Measurements from ENCODE around the gene ATP5PD. TPM values are rescaled to one million over a fixed set of nuclear protein-coding genes. Genes with fewer than 3 reads are reported as not detected.

The ATP5PD gene
- total RNA-seq, result 100 to 1,000 TPM; 164 to 216 TPM

DNA sequence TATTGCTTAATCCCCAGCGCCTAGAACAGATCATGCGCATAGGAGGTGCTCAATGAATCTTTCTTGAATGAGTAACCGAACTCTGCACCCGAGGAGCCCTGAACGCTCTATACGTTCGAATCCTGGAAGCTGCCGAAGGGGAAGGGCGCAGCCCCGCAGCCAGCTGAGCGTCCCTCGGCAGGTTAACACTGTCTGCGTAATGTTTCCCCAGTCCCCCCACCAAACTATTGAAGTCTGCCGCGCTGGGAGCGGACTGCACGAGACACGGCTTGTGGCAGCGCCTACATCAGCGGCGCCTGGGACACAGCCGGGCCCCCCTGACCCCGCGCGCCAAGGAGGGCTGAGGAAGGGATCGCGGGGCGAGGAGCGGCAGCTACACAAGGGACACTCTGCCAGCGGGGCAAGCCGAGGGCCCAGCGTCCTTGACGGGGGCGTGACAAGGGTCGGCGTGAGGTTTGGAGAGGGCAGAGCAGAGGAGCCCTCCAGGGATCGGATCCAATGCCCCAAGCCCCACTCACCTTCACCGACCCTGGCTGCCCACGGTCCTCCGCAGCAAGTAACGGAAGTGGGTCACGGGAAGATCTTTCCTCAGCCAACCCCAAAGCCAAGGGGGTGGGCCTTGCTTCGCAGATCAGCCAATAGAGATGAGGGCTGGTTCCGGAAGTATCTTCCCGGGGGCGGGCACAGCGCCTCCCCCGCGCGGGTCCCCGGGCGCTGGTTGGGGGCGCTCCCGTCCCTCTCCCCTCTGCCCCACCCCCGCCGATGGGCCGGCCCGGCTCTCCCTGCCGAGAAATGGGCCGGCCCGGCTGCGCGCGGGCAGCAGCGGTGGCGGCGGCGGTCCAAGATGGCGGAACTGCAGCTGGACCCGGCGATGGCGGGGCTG, at the start of gene ATP5PD, which contains the start of gene KCTD2:
Gene ATP5PD (minus strand): TSS at position 563 of the 883 bp plus-strand sequence. CDS start 4,319 bp downstream, outside the sequence.
Gene KCTD2 (plus strand): TSS at position 819 of the 883 bp plus-strand sequence. CDS start 26 bp downstream, at position 845.
- Mint-ChIP-seq H3K9me3 (no peaks in the 10 kb centered on the region), H3K4me1 (peaks cover 16% of the 10 kb centered on the region), H3K27me3 (no peaks in the 10 kb centered on the region), H3K36me3 (ENCODE audit: low read depth) (peaks cover 48% of the 10 kb centered on the region), H3K4me3 (peak within 1 kb of the TSS; percentile 92), H3K27ac (peak within 1 kb of the TSS; percentile 96)
- peak; percentile 97 for ATAC-seq (replicated peaks)

DNA sequence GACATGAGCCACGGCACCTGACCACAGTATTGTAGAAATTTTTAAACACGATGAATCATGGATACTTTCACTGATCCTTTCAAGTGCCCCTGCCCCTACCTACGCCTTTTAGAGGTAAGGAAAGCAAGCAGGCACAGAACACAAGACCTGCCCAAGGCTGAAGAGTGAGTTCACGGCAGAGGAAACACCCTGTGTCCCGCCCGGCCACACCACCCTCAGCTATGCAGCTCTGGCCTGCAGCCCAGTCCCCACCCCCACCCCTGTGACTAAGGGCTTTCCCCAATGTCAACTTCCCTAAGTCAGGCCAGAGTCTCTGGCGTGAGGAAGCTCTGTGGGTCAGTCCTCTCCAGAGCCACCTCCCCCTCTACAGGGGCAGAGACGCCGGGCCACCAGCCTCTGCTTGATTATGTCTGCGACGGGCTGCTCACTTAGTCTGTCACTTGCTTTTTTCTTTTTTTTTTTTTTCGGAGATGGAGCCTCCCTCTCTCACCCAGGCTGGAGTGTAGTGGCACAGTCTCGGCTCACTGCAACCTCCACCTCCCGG, 49.4 kb upstream of the ATP5PD start:
- Mint-ChIP-seq H3K4me3 (no peak overlapping the region), H3K27me3 (no peaks in the 10 kb centered on the region), H3K4me1 (peaks cover 12% of the 10 kb centered on the region), H3K36me3 (ENCODE audit: low read depth) (peaks cover 6% of the 10 kb centered on the region), H3K9me3 (no peaks in the 10 kb centered on the region), H3K27ac (no peak overlapping the region)
- ATAC-seq (replicated peaks), result peak; percentile 38

DNA sequence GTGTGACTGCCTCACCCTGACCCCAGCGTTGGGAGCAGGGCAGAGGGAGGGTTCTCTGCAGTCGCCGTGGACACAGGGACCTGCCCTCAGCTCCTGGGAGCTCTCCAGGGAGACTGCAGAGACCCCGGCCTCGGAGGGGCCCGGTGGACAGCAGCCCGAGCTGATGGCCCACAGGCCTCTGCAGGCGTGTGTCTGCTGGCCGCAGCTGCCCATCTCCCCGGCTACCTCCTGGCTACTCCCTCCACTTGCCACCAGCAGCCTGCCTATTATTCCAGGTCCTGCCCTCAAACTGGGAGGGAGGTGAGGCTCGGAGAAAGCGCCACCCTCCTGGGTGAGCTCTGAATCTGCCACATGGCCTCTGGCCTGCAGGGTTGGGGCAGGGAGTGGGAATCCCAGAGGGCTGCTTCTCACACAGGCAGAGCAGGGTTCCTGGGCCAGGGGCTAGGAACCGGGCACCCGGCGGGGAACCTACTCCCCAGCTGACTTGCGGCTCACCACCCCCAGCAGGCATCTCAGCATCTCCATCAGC, 48.2 kb upstream of the ATP5PD start:
- H3K9me3 Mint-ChIP-seq, result no peaks in the 10 kb centered on the region
- ATAC-seq (replicated peaks), result no peak
- no peak overlapping the region for H3K27ac Mint-ChIP-seq
- H3K36me3 Mint-ChIP-seq (ENCODE audit: low read depth), result peaks cover 6% of the 10 kb centered on the region
- H3K4me1 Mint-ChIP-seq, result peaks cover 12% of the 10 kb centered on the region
- no peak overlapping the region for H3K4me3 Mint-ChIP-seq
- H3K27me3 Mint-ChIP-seq, result no peaks in the 10 kb centered on the region

DNA sequence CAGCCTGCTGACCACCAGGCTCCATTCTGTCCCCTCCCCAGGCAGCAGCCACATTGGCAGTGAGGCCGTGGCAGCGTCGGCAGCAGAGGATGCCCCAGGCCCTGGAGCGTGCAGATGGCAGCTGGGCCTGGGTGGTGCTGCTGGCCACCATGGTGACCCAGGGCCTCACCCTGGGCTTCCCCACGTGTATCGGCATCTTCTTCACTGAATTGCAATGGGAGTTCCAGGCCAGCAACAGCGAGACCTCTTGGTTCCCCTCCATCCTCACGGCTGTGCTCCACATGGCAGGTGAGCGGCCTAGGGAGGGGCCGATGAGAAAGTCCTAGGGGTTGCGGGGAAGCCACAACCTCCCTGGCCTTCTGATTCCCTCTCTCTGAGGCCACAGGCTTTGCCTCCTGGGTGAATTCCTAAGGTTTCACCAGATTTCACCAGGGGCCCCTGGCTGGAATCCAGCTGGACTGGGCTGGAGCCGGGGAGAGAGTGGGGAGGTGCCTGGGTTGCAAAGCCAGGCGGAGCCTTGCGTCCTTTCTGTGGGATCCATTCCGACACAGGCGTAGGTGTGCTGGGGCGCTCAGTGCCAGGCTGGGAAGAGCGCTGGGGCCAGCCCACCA, 46.9 kb upstream of the ATP5PD start:
- H3K9me3 Mint-ChIP-seq, result no peaks in the 10 kb centered on the region
- H3K36me3 Mint-ChIP-seq (ENCODE audit: low read depth), result peaks cover 3% of the 10 kb centered on the region
- H3K27me3 Mint-ChIP-seq, result no peaks in the 10 kb centered on the region
- no peak for ATAC-seq (replicated peaks)
- H3K4me1 Mint-ChIP-seq, result peaks cover 12% of the 10 kb centered on the region
- no peak overlapping the region for H3K4me3 Mint-ChIP-seq
- no peak overlapping the region for H3K27ac Mint-ChIP-seq

DNA sequence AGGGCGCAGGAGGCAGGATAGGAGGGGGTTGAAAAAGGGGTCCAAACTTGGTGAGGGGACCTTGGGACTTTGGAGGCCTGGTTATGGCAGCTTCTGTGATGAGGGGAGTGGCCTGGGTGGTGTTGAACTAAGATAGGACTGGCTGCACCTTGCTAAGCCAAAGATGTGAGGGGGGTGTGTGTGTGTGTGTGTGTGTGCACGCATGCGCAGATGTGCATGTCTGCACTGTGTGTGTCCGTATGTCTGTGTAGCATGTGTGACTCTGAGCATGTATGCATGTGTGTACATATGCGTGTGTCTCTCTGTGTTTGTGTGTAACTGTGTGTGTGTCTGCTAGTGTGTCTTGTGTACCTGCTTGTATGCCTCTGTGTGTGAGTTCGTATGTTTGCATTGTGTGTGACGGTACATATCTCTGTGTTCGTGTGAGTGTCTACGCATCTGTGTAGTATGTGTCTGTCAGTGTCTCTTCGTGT, 45.1 kb upstream of the ATP5PD start:
- Mint-ChIP-seq H3K4me1 (peaks cover 12% of the 10 kb centered on the region), H3K9me3 (no peaks in the 10 kb centered on the region), H3K36me3 (ENCODE audit: low read depth) (no peaks in the 10 kb centered on the region), H3K27me3 (no peaks in the 10 kb centered on the region), H3K4me3 (no peak overlapping the region), H3K27ac (peak overlapping the region; percentile 56)
- ATAC-seq (replicated peaks), result no peak

DNA sequence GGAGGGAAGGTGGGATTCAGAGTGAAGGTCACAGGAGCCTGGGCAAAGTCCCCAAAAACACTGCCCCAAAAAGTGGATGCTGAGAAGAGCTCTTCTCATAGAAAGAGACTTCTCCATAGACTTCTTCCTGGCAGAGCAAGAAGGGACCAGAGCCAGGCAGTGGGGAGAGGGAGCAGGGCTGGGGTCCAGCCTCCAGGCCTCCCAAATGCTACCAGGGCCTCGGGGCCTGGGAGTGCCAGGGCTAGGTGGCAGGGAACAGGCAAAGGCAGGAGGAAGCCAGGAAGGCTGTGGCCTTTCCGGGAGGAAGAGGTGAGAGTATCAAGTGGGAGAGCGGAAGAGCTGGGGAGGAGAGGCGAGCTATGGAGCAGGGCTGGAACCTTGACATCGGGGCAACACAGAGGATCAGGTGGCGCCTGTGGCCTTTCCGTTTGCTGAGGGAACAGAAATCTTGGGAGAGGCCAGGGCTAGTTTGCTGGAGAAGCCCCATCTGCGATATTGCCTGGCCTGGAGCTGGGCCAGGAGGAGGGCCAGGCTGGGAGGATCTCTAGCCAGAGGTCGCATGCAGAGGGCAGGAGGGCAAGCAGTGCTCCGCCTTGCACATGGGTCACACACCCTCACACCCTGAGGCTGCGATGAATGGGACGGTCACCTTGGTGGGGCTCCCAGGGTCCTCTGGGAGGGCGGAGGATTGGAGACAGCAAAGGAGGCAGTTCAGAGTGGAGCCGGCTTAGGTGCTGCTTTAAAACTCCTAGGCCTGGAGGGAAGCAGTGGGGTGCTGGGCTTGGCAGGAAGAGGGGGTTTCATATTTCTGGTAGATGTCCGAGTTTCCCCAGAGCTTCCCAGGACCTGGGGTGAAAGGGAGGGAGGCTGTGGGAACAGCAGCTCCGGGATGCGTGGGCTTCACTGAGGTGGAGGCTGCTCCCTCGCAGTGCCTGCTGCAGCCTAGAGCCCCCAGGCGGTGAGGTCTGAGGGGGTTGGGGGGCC, 44.4 kb upstream of the ATP5PD start:
- peaks cover 12% of the 10 kb centered on the region for H3K4me1 Mint-ChIP-seq
- no peak overlapping the region for H3K4me3 Mint-ChIP-seq

DNA sequence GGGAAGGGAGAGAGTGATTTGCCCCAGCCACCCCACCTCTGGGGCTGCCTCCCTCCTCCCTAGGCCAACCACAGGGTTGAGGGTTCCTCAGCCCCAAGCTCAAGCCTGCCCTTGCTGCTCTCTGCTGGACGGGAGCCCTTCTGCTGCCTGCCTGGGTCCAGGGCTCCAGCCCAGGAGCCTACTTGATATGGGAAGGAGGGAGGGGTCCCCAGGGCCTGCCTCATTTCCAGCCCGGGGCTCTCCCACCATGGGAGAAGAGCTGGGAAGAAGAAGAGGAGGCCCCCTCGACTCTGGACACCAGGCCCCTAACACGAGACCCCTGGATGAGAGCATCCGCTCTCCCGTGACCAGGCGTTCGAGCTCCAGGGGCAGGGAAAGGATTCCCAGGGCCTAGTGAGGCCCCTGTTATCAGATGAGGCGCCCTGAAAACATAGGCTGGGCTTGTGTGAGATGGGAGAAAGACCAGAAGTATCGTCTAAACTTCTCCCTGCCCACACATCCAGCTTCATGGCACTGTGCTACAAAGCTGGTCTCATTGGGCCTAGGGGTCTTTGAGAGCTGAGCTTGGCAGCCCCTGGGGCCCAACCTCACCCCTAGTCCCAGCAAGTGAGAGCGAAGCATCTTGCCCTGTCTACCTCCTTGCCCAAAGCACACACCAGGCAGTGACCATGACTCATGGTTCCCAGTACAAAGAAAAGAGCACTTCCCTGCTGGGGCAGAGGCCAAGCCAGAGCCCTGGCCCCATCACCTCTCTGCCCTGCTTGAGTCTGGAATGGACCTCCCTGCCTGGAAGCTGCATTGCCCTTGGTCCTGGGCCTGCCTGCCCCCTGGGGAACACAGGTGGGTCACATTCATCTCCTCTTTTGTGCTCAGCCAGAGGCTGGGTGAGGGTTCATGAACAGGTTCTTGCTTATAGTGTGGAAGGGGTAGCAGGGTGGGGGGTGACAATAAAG, 42.0 kb upstream of the ATP5PD start:
- ATAC-seq (replicated peaks), result peak; percentile 56
- Mint-ChIP-seq H3K4me3 (peak overlapping the region; percentile 48), H3K36me3 (ENCODE audit: low read depth) (no peaks in the 10 kb centered on the region), H3K9me3 (no peaks in the 10 kb centered on the region), H3K27ac (peak overlapping the region; percentile 75), H3K4me1 (peaks cover 18% of the 10 kb centered on the region), H3K27me3 (no peaks in the 10 kb centered on the region)

More for the DNA sequence above, 44.4 kb upstream of the ATP5PD start:
- no peak for ATAC-seq (replicated peaks)
- no peaks in the 10 kb centered on the region for H3K27me3 Mint-ChIP-seq
- no peaks in the 10 kb centered on the region for H3K9me3 Mint-ChIP-seq
- no peaks in the 10 kb centered on the region for H3K36me3 Mint-ChIP-seq (ENCODE audit: low read depth)
- peak overlapping the region; percentile 77 for H3K27ac Mint-ChIP-seq

DNA sequence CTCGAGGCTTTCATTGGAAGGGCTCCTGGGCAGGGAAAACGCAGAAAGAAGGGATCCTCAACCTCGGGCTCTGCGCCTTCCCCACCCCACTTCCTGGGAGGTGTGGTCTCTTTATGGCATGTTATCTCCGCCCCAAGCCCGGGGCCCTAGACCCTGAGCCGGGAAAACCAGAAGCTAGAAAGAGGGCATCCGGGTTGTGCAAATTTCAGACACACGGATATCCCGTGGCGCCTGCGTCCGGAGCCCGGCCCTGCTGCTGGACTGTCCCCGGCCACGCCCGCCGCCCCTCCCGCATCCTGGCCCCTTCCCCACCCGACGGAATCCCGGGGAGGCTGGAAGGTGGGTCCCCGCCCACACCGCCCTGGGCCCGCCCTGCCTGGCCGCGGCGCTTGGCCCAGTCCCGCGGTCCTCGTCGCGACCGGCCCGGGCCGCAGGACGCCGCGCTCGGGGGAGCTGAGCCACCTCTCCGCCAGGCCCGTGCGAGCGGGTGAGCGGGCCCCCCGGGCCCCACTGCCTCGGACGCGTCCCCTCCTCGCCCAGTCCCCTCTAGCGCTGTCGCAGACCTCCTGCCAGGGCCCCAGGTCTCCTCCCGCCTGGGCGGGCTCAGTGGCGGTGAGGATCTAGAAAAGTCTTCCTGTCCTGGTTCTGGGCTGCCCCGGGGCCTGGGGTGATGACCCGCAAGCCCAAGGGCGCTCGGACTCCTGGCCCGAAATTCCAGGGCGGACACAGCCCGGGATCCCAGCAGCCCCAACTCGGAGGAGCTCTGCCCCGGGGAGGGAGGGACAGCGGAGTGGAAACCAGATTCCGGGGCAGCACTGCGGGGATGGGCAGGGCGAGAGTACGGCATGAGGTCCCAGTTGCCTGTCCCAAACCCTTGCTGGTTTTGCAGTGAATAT, 41.0 kb upstream of the ATP5PD start, which contains the start of gene SLC16A5:
Gene SLC16A5 (plus strand): TSS at position 397 of the 896 bp plus-strand sequence. CDS start 5,683 bp downstream, outside the sequence.
- no peaks in the 10 kb centered on the region for H3K9me3 Mint-ChIP-seq
- peaks cover 18% of the 10 kb centered on the region for H3K4me1 Mint-ChIP-seq
- peak within 1 kb of the TSS; percentile 75 for H3K27ac Mint-ChIP-seq
- no peaks in the 10 kb centered on the region for H3K27me3 Mint-ChIP-seq
- peak within 1 kb of the TSS; percentile 48 for H3K4me3 Mint-ChIP-seq
- peak; percentile 81 for ATAC-seq (replicated peaks)
- no peaks in the 10 kb centered on the region for H3K36me3 Mint-ChIP-seq (ENCODE audit: low read depth)

DNA sequence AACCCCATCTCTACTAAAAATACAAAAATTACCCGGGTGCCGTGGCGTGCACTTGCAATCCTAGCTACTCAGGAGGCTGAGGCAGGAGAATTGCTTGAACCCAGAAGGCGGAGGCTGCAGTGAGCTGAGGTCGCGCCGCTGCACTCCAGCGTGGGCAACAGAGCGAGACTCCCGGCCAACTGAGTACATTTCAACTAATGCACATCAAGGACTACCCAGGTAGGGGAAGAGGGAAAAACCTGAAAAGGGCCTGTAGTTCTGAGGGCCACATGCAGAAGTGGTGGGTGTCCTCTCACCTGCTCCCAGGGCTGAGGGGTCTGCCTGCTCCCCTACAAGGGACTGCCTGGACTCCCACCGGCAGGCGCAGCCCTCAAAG, 40.4 kb upstream of the ATP5PD start:
- Mint-ChIP-seq H3K4me1 (peaks cover 12% of the 10 kb centered on the region), H3K36me3 (ENCODE audit: low read depth) (no peaks in the 10 kb centered on the region), H3K9me3 (no peaks in the 10 kb centered on the region), H3K27ac (no peak overlapping the region), H3K4me3 (peak overlapping the region; percentile 48), H3K27me3 (no peaks in the 10 kb centered on the region)
- ATAC-seq (replicated peaks), result peak; percentile 1

DNA sequence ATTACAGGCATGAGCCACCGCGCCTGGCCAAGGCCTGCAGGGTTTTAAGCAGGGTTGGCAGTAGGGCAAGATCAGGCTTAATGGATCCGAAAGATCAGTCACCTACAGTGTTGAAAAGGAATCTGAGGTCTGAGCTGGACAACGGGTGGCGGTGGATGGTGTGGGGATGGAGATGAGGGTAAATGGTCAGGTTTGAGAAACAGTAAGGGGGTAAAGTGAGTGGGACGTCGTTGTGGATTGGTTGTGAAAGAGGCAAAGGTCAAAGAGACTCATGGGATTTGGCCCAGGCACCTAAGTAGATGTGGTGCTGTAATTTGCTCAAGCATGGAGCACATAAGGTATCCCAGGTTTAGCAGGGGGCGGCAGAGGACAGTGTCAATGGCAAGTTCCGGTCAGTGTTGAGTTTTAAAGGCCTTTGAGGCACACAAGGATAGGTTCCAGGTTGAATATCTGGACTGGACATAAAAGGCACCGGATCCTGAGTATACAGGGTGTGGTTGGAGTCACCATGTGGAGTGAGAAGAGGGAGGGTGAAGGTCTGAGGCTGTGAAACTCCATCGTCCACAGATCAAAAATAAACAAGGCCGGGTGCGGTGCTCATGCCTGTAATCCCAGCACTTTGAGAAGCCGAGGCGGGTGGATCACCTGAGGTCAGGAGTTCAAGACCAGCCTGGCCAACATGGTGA, 39.9 kb upstream of the ATP5PD start:
- Mint-ChIP-seq H3K4me1 (peaks cover 7% of the 10 kb centered on the region), H3K9me3 (no peaks in the 10 kb centered on the region), H3K36me3 (ENCODE audit: low read depth) (no peaks in the 10 kb centered on the region), H3K27ac (peak overlapping the region; percentile 4), H3K27me3 (no peaks in the 10 kb centered on the region), H3K4me3 (peak overlapping the region; percentile 48)
- no peak for ATAC-seq (replicated peaks)

DNA sequence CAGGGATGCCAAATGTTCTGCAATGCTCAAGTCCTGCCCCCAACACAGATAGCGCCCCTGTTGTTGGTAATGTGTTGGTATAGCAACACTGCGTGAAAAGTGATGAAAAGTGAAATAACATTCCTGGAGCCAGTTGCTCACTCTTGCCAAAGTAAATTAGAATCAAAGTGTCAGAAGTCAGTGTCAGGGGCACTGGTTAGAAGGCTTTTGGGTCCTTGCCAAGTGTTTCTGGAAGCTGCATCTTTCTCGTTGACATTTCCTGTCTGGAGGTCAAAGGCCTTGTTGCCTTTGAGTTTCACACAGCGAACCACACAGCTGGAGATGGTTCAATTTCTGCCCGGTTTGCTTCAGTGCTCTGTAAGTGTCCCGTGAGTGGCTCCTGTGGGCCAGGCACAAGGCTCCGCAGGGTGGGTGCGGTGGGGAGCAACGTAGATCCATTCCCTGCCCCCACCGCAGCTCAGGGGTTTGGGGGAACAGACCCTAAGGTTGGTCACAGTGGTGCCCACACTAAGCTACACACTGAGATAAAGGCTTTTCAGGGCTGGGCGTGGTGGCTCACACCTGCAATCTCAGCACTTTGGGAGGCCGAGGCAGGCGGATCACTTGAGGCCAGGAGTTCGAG, 37.4 kb upstream of the ATP5PD start:
- no peaks in the 10 kb centered on the region for H3K36me3 Mint-ChIP-seq (ENCODE audit: low read depth)
- H3K4me3 Mint-ChIP-seq, result peak overlapping the region; percentile 10
- ATAC-seq (replicated peaks), result no peak
- H3K27ac Mint-ChIP-seq, result peak overlapping the region; percentile 59
- no peaks in the 10 kb centered on the region for H3K27me3 Mint-ChIP-seq
- H3K4me1 Mint-ChIP-seq, result peaks cover 7% of the 10 kb centered on the region
- no peaks in the 10 kb centered on the region for H3K9me3 Mint-ChIP-seq
